M059J (cell line): ENCODE data around the gene ANKRD13B. TPM values are rescaled to one million over a fixed set of nuclear protein-coding genes. Genes with fewer than 3 reads are reported as not detected.

Experiments used
- DNase-seq: peaks from one replicate; pipeline ENCODE4 v3.0.0-alpha.2; 2012; ENCODE audit warnings: low read depth
- total RNA-seq: library from RNA; depleted of rRNA; stranded (reverse); fragments of >200 nt; shearing (Covaris generic); gene quantifications from 2 replicates; pipeline ENCODE4 v1.2.3, GENCODE V29; 2014

ANKRD13B gene
- total RNA-seq, 1 experiment from 2014 or later: 3.3 TPM

DNA sequence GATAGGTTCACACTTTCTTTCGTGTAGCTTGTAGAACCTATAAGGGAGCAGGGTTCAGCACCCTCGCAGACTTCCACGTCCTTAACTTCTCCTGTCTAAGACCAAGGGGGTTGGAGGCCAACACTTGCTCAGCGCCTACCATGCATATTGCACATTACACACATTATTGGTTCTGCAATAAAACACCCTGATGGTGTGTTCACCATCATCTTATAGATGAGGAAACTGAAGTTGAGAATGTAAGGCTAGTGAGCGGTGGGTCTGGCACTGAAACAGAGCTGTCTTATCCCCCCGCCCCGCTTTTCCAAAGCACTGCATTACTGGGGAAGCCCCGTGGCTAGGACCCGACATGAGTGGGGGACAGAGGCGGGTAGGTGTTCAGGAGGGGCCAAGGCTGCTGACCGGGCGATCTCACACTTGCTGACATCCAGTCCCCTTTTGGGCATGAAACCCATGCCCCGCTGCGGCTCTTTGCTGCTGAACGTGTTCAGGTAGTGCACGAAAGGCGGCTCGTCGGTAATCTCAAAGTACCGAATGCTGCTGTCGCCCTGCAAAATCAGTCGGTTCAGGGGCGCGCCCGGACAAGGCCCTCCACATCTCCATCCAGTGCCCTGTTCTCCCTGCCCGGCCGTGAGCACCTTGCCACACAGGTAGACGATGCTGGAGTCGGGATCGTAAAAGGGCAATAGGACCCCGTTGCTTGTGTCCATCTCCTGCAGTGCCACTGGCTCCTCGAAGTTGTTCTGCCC lies 23.5 kb downstream of the ANKRD13B start:
- DNase-seq: no peak

DNA sequence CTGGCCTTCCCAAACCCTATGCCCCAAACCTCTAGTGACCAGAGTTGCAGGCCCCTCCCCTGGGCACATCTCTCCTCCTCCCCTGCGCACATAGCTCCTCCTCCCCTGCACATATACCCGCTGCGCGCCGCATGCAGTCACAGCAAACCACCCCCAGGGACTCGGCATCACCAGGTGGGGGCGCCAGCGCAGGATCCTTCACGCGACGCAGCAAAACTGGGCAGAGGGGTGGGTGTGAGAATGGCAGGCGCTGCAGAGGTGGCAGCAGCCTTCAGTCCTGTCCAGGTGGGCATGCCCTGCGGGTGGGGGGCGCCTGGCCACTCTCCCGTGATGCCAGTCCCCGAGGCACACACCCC lies 24.2 kb downstream of the ANKRD13B start:
- DNase-seq: no peak

DNA sequence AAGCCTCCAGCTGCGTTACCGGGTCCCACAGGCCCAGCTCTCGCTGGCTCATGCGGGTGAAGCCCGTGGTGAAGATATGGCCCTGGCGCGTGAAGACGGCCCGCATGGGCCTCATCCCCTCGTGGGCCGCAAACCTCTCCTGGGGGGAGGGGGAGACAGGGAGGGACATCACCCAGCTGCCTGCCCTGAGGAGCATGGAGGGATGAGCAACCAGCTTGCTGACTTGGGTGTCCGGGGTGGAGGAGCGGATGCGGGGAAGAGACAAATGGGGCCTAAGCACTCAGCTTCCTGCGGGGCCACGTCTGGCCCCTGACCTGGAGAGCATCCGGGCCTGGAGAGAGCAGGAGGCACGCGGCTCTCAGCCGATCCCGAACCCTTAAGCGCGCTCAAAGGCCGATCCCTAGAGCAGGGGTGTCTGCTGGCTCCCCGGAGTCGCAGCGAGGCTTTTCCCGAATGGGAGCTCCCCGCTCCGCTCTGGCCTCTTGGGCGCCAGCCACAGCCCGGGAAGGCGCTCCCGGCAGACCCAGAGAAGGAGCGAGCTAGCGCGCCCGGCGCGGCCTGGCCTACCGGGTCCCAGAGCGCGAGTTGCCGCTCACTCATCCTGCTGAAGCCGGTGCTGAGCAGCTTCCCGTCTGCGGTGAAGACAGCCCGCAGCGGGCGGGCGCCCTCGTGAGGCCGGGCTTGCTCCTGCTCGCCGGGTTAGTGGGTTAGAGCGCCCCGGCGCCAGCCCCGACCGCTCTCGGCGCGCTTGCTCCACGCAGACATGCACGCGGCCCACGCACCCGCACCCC lies 24.7 kb downstream of the ANKRD13B start:
- DNase-seq: peak; percentile 40

DNA sequence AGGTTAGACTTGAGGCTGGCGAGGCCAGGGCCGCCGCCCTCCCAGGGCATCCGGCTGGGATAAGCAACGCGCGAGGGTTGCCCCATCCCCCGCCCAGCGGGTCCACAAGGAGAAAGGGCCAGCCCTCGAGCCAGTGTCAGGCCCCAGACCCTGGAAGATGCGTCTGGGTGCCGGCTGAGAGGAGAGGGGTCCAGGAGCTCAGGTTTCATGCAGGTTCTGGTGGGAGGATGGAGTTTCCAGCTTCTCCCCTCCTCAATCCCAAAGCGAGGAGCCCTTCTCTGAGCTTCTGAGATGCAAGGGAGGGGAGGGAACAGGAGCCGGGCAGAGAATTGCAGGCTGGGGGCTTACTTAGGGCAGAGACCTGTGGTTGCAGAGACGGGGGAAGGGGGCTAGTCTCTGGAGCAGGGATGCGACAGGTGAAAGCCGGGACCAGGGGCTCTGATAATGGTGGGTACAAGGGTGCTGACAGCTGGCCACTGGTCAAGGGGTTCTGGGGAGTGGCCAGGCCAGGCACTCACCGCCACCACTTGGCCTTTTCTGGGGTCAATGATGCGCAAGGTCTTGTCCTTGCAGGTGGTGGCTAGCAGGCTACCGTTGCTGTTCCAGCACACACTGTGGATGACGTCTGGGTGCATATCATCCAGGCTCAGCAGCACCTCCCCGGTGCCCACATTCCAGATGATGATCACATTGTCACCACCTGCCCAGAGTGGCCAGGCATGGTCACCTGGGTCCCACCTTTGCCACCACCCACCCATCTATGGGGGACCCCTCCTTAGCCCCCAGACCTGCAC lies 25.5 kb downstream of the ANKRD13B start:
- DNase-seq: no peak

DNA sequence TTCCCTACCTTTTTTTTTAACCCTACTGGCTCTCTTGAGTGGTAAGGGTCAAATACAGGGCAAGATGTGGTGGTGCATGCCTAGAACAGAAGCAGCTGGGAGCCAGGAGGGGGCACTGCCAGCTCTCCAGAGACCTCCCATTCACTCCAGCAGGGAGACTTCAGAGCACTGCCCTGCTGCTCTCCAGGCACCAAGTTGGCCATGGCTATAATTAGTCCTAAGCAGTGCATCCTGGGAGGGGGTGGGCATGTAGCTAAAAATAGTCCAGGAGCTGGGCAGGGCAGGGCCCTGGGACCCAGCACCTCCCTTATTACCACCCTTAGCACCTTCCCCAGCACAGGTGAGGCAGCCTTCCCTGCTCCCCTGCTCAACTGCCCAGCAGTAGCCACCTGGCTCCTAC lies 26.3 kb downstream of the ANKRD13B start:
- peak; percentile 50 for DNase-seq

DNA sequence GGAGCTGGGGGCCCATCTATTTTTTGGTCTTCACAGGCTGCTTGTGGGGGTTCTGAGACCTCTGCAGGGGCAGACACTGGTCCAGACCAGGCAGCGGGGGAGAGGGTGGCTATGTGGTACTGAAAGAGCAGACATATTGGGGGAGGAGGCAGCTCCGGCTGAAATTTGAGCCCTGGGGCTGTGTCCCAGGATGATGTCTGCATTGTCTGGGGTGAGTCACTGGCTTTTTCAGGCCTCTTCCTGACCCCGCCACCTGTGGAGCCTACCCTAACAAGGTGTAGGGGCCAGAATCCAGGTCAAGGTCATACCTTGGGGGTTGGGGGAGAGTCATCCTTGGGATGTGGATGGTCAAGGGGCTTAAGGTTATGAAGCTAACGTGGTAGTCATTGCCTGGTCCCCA lies 27.3 kb downstream of the ANKRD13B start:
- peak; percentile 80 for DNase-seq

DNA sequence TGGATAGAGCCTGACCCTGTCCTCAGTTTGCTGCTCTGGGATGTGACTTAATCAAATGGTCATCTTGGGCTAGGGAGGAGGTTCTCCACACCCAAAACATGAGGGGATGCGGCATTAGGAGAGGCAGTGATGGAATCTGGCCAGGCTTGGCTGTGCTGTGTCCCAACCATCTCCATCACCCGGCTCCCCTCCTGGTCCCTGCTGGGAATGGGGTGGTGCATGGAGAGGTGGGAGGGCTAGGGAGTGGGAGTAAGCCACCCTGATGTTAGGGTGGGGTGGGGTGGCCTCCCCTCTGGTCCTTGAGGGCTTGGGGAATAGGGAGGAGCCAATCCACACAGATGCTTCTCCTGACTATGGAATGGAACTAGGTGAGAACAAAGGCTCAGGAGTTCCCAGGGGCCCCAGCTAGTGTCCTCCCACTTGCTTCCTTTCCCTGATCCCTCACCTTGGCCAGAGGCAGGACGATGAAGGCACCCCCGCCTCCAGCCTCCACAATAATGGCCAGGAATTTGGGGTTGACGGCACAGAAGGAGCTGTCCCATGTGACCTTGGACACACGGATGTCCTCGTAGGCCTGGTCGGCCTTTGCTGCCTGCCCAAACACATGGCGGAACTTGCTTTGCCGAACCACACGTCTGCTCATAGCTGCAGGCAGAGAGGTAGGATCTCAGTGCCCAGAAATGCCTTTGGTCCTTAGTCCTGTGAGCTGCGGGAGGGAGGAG lies 28.0 kb downstream of the ANKRD13B start:
- DNase-seq: no peak

DNA sequence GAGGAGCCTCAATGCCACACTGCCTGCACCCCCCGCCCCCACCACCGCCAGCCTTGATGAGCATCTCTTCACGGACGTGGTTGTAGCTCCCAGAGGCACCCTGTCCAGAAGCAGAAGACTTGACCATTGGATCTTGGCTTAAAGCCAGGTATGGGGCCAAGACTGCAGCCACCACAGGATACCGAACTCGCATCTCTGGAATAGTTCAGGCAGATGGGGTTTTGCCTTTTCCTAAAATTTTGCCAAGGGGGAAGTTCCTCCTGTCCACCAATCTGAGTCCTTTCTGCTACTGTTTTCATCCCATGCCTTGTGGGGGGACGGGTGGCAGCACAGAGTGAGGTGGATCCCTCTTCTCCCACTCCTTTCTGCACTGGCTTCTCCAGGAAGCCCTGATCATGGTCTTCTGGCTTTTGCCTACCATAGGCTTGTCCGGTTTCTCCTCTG lies 28.8 kb downstream of the ANKRD13B start:
- no peak for DNase-seq

DNA sequence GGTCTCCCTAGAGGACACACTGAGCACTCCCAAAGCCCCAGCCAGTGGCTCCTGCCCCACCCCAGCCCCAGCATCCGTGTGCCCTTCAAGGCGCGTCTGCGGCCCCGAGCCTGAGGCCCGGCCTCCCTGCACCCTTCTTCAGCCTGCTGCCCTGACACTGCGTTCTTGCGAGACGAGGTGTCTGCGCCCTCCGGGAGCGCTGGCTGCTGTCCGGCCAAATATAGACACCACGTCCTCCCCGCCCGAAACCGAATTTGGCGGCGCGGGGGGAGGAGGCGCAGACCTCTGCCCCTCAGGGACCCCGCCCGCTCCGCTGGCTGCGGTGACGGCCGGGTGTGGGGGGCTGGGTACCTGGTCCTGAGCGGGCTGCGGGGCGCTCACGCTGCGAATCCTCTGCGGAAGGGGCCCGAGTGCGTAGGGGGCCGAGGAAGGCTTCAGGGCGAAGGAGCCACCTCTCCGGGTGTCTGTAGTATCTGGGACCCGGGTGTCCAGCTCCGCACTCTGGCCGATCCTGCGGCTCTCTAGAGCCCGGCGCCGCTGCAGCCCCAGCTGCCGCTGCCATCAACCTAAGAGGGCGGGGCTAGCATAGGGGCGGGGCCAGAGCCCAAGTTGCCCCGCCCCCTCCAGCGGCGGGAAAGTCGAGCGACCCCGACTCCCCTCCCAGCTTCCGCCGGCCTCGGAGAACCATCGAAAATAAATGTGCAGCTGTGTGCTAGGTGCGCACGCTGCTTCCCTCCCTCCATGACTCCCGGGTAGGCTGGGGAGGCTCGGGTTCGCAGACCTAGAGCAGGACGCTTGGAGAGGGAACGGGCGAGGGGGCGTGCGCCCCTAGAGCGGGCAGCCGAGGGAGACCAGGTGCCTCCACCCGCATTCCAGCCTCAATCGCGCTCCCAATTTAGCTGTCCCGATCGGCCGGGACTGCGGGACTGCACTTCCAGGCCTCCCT lies 29.7 kb downstream of the ANKRD13B start, which contains the start of gene CORO6:
TSS of gene CORO6 (minus strand) at position 576 of the 946 bp plus-strand sequence. CDS start 1,491 bp downstream, outside the sequence.
- DNase-seq: peak; percentile 48

DNA sequence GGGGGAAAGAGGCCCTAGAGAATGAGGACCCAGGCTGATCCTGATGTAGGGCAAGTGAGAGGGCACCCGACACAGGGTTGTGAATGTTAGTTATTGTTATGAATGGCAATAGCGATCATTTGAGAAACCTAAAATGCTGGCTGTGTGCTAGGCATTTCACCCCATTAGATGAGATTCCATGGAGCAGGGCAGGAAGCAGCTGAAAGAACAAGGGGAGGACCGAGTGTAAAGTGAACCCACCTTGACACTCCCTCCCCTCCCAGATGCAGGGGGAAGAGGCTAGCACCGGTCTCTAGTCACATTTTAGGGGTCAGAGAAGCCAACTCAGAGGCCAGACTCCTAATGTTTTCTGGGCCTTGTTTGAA lies 30.3 kb downstream of the ANKRD13B start:
- no peak for DNase-seq

DNA sequence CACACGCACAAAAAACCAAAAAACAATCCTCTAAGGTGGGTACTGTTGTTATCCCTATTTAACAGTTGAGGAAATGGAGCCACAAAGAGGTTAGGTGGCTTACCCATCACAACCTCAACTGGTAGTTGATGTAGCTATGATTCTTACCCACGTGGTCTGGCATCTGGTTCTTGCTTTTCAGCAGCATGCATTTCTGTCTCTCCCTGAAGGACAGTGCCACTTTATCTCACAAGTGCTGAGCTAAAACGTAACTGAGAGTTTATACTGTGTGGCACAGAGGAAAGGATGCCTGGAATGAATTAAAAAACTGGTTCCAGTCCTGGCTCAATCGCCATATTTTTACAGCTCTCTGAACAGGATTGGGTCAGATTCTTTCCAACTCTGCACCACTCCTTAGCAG lies 31.7 kb downstream of the ANKRD13B start:
- DNase-seq: no peak

DNA sequence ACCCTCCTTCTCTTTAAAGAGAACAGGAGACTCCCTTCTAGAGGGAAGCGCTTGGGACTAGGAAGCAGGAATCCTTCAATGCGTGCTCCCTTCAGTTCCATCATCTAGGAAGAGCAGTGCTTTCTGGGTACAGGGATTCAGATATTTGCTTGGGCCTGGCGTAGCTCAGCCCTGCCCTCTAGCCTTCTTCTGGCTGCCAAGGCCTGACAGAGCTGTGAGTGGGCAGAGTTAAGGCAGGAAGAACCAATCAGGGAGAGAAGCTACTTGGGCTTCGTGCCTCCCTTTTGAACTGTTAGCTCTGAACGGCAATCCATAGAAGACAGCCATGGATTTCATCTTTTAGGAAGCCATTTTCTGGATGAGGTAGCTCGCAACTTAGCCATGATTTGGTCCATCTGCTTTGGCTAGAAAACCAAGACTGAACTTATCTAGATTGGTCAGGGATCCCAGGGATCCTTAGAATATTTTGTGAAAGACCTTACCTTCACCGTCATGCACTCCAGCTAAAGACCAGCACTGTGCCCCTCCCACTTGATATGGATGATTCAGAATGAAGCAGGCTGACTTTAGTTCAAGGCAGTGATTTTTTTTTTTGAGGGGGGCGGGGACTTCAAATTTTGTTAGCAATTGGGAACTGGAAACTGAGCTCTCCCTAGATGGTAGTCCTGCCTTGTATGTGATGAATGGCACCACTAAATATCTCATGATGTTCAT lies 32.3 kb downstream of the ANKRD13B start:
- DNase-seq: no peak

DNA sequence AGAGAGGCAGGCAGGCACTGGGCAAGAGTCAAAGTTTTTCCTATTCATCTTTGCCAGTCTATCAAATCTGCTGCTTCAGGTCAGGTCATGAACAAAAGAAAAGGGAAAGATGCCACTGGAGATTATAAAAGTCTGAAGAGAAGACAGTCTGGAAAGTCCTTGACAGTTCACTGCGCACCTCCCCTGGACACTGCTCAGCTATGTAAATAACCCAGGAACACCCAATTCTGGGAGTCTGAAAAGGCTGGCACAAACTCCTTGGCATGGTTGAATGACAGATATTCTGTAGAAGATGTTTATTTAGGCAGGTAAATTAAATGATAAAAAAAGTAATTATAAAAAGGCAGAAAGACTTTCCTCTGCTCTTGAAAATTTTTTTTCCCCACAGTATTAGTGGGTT lies 35.0 kb downstream of the ANKRD13B start:
- DNase-seq: no peak

DNA sequence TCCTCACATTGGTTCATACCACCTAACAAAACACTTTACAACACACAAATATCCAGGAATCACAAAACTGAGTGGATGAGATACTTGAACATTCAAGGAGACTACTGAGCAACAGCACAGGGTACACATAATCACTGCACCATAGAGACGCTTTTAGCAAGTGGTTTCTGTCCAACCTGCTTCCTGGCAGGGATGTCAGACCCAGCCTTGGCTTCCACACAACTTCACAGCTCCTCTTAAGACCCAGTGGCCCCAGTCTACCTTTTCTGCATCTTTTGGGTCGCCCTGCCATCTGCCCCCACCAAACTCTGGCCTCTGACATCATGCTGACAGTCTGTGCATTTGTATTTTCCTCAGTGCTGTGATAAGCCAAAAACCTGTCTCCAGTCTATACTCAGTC lies 35.7 kb downstream of the ANKRD13B start:
- no peak for DNase-seq

DNA sequence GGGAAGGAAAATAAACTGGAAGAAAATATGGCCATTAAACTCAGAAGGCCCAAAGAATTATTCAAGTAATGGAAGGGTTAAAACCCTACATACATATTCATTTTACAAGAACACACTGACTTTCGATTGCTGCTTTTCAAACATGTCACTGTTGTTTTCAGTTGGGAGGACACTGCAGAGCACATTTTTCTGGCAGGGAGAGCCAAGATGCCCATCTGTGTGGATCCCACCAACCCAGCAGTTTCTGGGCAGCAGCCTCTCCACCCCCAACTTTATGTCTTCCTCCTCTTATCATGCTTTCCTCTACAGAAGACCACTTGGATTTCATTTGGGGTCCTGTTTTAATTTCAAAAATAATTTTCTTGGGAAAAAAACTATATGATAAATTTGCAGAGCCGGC lies 36.9 kb downstream of the ANKRD13B start:
- DNase-seq: no peak

DNA sequence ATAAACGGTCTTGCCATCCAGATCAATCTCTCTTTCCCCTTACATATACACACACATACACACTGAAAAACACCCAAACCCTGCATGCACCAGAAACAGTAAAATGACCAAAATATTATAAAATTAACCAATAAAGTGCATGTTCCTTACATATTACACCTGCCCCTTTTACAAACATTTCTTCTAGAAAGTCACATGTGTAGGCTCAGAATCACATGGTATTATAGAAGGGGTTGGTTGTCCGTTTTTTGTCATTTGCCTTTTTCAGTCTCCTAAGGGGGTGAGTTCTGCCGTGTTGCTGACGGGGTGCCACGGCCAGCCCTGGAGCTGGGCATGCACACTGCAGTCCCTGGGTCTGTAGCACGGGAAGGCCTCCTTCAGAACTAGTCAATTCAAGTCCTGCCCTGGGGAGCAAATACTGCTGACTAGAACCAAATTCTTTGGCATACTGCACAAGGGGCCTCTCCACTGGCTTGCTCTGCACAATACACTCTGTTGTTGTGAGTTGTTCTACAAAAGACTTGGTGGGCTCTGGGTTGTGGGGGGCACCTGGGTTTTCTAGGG lies 37.8 kb downstream of the ANKRD13B start:
- no peak for DNase-seq

DNA sequence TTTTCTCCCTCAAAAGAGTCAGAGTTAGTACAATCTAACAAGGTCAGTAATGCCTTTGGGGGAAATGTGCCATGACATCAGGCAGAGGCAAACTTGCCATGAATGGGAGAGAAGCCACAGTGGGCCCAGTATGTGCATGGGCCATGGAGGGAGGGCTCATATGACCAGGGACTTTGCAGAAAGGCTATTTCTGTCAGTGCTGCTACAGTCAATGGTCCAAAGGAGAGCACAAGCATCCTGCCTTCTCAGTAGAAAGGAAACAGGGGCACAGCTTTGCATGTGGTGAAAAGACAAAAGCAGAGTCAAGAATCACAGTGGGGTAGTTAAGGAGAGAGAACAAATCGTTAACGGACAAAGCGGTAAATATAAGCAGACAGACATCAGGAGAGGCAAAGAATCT lies 41.0 kb downstream of the ANKRD13B start:
- no peak for DNase-seq

DNA sequence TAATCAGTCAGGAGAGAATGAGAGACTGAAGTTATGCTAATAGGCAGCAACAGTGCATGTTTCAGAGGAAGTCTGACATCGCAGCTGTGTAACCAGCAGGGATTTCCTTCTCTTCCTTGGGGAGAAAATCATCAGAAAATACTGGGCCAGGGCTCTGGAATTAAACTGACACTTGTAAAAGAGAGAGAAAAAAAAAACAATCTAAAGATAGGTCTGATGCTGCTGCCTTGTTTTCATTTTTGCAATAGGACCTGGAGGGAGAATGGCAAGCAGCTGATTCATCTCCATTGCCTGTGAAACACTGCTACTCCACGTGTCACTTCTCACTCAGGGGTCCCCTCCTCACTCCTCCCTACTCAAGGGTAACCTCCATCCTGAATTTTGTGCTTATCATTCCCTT lies 47.5 kb downstream of the ANKRD13B start:
- DNase-seq: peak; percentile 53

DNA sequence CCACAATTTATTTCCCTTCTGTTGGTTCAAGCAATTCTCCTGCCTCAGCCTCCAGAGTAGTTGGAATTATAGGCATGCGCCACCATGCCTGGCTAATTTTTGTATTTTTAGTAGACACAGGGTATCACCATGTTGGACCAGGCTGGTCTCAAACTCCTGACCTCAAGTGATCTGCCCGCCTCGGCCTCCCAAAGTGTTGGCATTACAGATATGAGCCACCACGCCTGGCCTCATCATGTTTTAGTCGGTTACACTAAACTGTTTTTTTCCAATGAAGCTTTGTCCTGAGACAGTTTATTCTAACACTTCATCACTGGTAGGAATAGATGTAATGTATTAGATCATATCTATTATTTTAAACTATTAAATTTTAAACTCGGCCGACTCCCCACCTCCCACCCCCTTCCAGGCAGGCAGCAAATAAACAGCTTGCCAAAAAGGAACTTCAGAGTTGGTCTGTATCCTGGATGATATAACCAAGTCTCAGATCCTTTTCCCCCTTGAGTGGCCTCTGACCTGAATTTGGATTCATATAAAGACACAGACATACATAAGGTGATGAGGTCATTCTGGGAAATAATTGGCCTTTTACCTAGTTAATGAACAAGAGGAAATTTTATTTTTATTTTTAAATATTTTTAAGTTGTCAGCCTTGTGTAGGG lies 48.2 kb downstream of the ANKRD13B start:
- no peak for DNase-seq
